ENCODE data around the gene MAGI1.

MAGI1 gene

GRCh38 chr3:65827076-65827475 is 211.6 kb downstream of the MAGI1 start:
- no peak for DNase-seq

- DNase-seq, result no peak
Observed at GRCh38 chr3:65824166-65824565, 214.6 kb downstream of the MAGI1 start.

- no peak for DNase-seq
Observed at GRCh38 chr3:65820600-65820999, 218.1 kb downstream of the MAGI1 start.

GRCh38 chr3:65819896-65820295 is 218.8 kb downstream of the MAGI1 start:
- no peak for DNase-seq

- DNase-seq, result no peak
Observed at GRCh38 chr3:65817553-65818126, 221.1 kb downstream of the MAGI1 start.

GRCh38 chr3:65816208-65816607 is 222.5 kb downstream of the MAGI1 start:
- DNase-seq, result no peak

GRCh38 chr3:65814845-65815578 is 223.7 kb downstream of the MAGI1 start:
- DNase-seq, result no peak

- DNase-seq, result no peak
Observed at GRCh38 chr3:65811892-65812291, 226.8 kb downstream of the MAGI1 start.

GRCh38 chr3:65811086-65811761 is 227.5 kb downstream of the MAGI1 start:
- DNase-seq, result no peak

GRCh38 chr3:65810302-65810701 is 228.4 kb downstream of the MAGI1 start:
- DNase-seq, result no peak

- DNase-seq, result no peak
Observed at GRCh38 chr3:65809641-65810150, 229.0 kb downstream of the MAGI1 start.

GRCh38 chr3:65808824-65809223 is 229.9 kb downstream of the MAGI1 start:
- DNase-seq, result no peak

- DNase-seq, result no peak
Observed at GRCh38 chr3:65808407-65808806, 230.3 kb downstream of the MAGI1 start.

- DNase-seq, result no peak
Observed at GRCh38 chr3:65807225-65807624, 231.5 kb downstream of the MAGI1 start.

- no peak for DNase-seq
Observed at GRCh38 chr3:65806600-65806999, 232.1 kb downstream of the MAGI1 start.

GRCh38 chr3:65796676-65797075 is 242.0 kb downstream of the MAGI1 start:
- DNase-seq, result no peak

- no peak for DNase-seq
Observed at GRCh38 chr3:65795166-65795565, 243.6 kb downstream of the MAGI1 start.

GRCh38 chr3:65793495-65794200 is 245.1 kb downstream of the MAGI1 start:
- no peak for DNase-seq

GRCh38 chr3:65788461-65788860 is 250.3 kb downstream of the MAGI1 start:
- DNase-seq, result no peak

- no peak for DNase-seq
Observed at GRCh38 chr3:65787827-65788226, 250.9 kb downstream of the MAGI1 start.

- no peak for DNase-seq
Observed at GRCh38 chr3:65787340-65787739, 251.4 kb downstream of the MAGI1 start.

- DNase-seq, result no peak
Observed at GRCh38 chr3:65786890-65787289, 251.8 kb downstream of the MAGI1 start.

GRCh38 chr3:65785065-65785645 is 253.6 kb downstream of the MAGI1 start:
- peak; percentile 9 for DNase-seq
